Measurements from ENCODE around the gene SERPINA10.

SERPINA10 gene

GRCh38 chr14:94292872-94293577 lies at the start of gene SERPINA10:
Gene SERPINA10, minus strand, starts transcription at chr14:94293268. Its CDS starts 2,675 bp downstream, at chr14:94290593.
- Histone ChIP-seq H3K4me3 (replicated peaks; ENCODE audit: low read depth, low read length) (no peak within 1 kb of the TSS), H3K27me3 (replicated peaks; ENCODE audit: control insufficient read depth, insufficient read depth, low read length) (no peaks in the 10 kb centered on the region), H3K36me3 (ENCODE audit: control insufficient read depth, insufficient read depth, low read length) (no peaks in the 10 kb centered on the region)
- DNase-seq (ENCODE audit: extremely low read depth, insufficient read length): no peak
- no peak for TF ChIP-seq CTCF (IDR thresholded peaks at IDR 0.05; ENCODE audit: insufficient read depth, low read length, poor library complexity, severe bottlenecking)

GRCh38 chr14:94342334-94342934 lies 49.4 kb upstream of the SERPINA10 start:
- TF ChIP-seq CTCF (IDR thresholded peaks at IDR 0.05; ENCODE audit: insufficient read depth, low read length, poor library complexity, severe bottlenecking): no peak
- Histone ChIP-seq H3K27me3 (replicated peaks; ENCODE audit: control insufficient read depth, insufficient read depth, low read length) (no peaks in the 10 kb centered on the region), H3K36me3 (ENCODE audit: control insufficient read depth, insufficient read depth, low read length) (no peaks in the 10 kb centered on the region), H3K4me3 (replicated peaks; ENCODE audit: low read depth, low read length) (no peak overlapping the region)
- no peak for DNase-seq (ENCODE audit: extremely low read depth, insufficient read length)

- TF ChIP-seq CTCF (IDR thresholded peaks at IDR 0.05; ENCODE audit: insufficient read depth, low read length, poor library complexity, severe bottlenecking): no peak
- no peak overlapping the region for H3K4me3 ChIP-seq (replicated peaks; ENCODE audit: low read depth, low read length)
- DNase-seq (ENCODE audit: extremely low read depth, insufficient read length): no peak
- H3K27me3 ChIP-seq (replicated peaks; ENCODE audit: control insufficient read depth, insufficient read depth, low read length): no peaks in the 10 kb centered on the region
- no peaks in the 10 kb centered on the region for H3K36me3 ChIP-seq (ENCODE audit: control insufficient read depth, insufficient read depth, low read length)
Measured at GRCh38 chr14:94341656-94342333, 48.7 kb upstream of the SERPINA10 start.

GRCh38 chr14:94340533-94340932 lies 47.5 kb upstream of the SERPINA10 start:
- Histone ChIP-seq H3K27me3 (replicated peaks; ENCODE audit: control insufficient read depth, insufficient read depth, low read length) (no peaks in the 10 kb centered on the region), H3K36me3 (ENCODE audit: control insufficient read depth, insufficient read depth, low read length) (no peaks in the 10 kb centered on the region), H3K4me3 (replicated peaks; ENCODE audit: low read depth, low read length) (no peak overlapping the region)
- no peak for DNase-seq (ENCODE audit: extremely low read depth, insufficient read length)
- no peak for TF ChIP-seq CTCF (IDR thresholded peaks at IDR 0.05; ENCODE audit: insufficient read depth, low read length, poor library complexity, severe bottlenecking)

GRCh38 chr14:94338023-94338422 lies 45.0 kb upstream of the SERPINA10 start:
- no peak for TF ChIP-seq CTCF (IDR thresholded peaks at IDR 0.05; ENCODE audit: insufficient read depth, low read length, poor library complexity, severe bottlenecking)
- no peaks in the 10 kb centered on the region for H3K36me3 ChIP-seq (ENCODE audit: control insufficient read depth, insufficient read depth, low read length)
- H3K4me3 ChIP-seq (replicated peaks; ENCODE audit: low read depth, low read length): no peak overlapping the region
- DNase-seq (ENCODE audit: extremely low read depth, insufficient read length): no peak
- H3K27me3 ChIP-seq (replicated peaks; ENCODE audit: control insufficient read depth, insufficient read depth, low read length): no peaks in the 10 kb centered on the region
